Brain microvascular endothelial cell (primary cell): ENCODE results near the gene MRPS27.
"Not testable (repeated sequence)": the region's sequence is repeated elsewhere in the genome, so short reads cannot be mapped to it uniquely, and the experiment has no call there.

ENCODE experiments used
- DNase-seq: peaks from one replicate; pipeline ENCODE4 v3.0.0-alpha.2; 2020
- H3K27ac ChIP-seq: fragments of 250-450 bp; sonication (Bioruptor Pico); 2 replicates; pipeline ENCODE4 v1.5.1; 2020; ENCODE audit warnings: mild to moderate bottlenecking, moderate library complexity
- H3K27me3 ChIP-seq: fragments of 250-450 bp; sonication (Bioruptor Pico); replicated peaks from 2 replicates; pipeline ENCODE4 v1.5.1; 2020; ENCODE audit warnings: mild to moderate bottlenecking
- H3K36me3 ChIP-seq: fragments of 250-450 bp; sonication (Bioruptor Pico); replicated peaks from 2 replicates; pipeline ENCODE4 v1.5.1; 2020; ENCODE audit warnings: mild to moderate bottlenecking
- H3K4me3 ChIP-seq: 2 replicates; pipeline ENCODE4 v1.5.1; 2011; ENCODE audit warnings: low read depth, mild to moderate bottlenecking, control low read depth, low read length, moderate library complexity
- CTCF ChIP-seq: IDR thresholded peaks from 2 replicates; pipeline ENCODE4 v1.5.1; 2011; ENCODE audit warnings: low read depth, mild to moderate bottlenecking, moderate library complexity, low read length, control low read depth, inconsistent platforms; ENCODE audit errors: missing control alignments
- in situ Hi-C: cut with HindIII; loops from 2 replicates; pipeline ENCODE4 v1.10.0; 2017; ENCODE audit warnings: low sequenced_read_pairs, low pct_ligation_motif_present

MRPS27 gene

GRCh38 chr5:72325566-72326305 lies 5.7 kb upstream of the MRPS27 start:
- DNase-seq = no peak
- Histone ChIP-seq H3K4me3 (no peak overlapping the region), H3K27me3 (no peaks in the 10 kb centered on the region), H3K36me3 (peaks cover 15% of the 10 kb centered on the region), H3K27ac (no peak overlapping the region)
- TF ChIP-seq CTCF = no peak
- in situ Hi-C loops = no loop called here

- in situ Hi-C loops = no loop called here
- H3K4me3 ChIP-seq = no peak overlapping the region
- no peaks in the 10 kb centered on the region for H3K27me3 ChIP-seq
- no peak for TF ChIP-seq CTCF
- H3K27ac ChIP-seq = no peak overlapping the region
- H3K36me3 ChIP-seq = peaks cover 15% of the 10 kb centered on the region
- no peak for DNase-seq
Observed at GRCh38 chr5:72324189-72324825, 4.3 kb upstream of the MRPS27 start.

GRCh38 chr5:72319435-72319975 lies 535 bp downstream of the MRPS27 start:
- in situ Hi-C loops, H3K36me3 ChIP-seq: not testable (repeated sequence)
- DNase-seq = peak; percentile 11

GRCh38 chr5:72314571-72315172 lies 5.4 kb downstream of the MRPS27 start:
- Histone ChIP-seq H3K36me3 (peaks cover 12% of the 10 kb centered on the region), H3K4me3 (no peak overlapping the region), H3K27ac (no peak overlapping the region), H3K27me3 (no peaks in the 10 kb centered on the region)
- in situ Hi-C loops = no loop called here
- TF ChIP-seq CTCF = peak; percentile 42
- DNase-seq = peak; percentile 81

More at GRCh38 chr5:72319435-72319975, 535 bp downstream of the MRPS27 start:
- peak overlapping the region; percentile 28 for H3K27ac ChIP-seq
- H3K27me3 ChIP-seq = not testable (repeated sequence)
- H3K4me3 ChIP-seq = peak overlapping the region; percentile 69

- TF ChIP-seq CTCF = no peak
- DNase-seq = no peak
- H3K4me3 ChIP-seq = no peak overlapping the region
- peaks cover 14% of the 10 kb centered on the region for H3K36me3 ChIP-seq
- in situ Hi-C loops = no loop called here
- no peak overlapping the region for H3K27ac ChIP-seq
- H3K27me3 ChIP-seq = no peaks in the 10 kb centered on the region
Observed at GRCh38 chr5:72313141-72313540, 6.9 kb downstream of the MRPS27 start.

GRCh38 chr5:72308853-72309191 lies 11.2 kb downstream of the MRPS27 start:
- Histone ChIP-seq H3K4me3 (no peak overlapping the region), H3K27me3 (no peaks in the 10 kb centered on the region), H3K36me3 (peaks cover 14% of the 10 kb centered on the region), H3K27ac (peak overlapping the region; percentile 96)
- no peak for DNase-seq
- TF ChIP-seq CTCF = no peak
- in situ Hi-C loops = no loop called here
